WI38 (cell line): ENCODE measurements around the gene SPRR4.

Experiments
- H3K4me3 ChIP-seq: 2 replicates; pipeline ENCODE4 v1.5.1; 2011; ENCODE audit warnings: low read depth, mild to moderate bottlenecking, control low read depth, low read length
- CTCF ChIP-seq: IDR thresholded peaks from 2 replicates; pipeline ENCODE4 v1.5.1; 2012; ENCODE audit warnings: low read depth, mild to moderate bottlenecking, control low read depth, low read length

SPRR4 gene, protein sequence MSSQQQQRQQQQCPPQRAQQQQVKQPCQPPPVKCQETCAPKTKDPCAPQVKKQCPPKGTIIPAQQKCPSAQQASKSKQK

GRCh38 chr1:152970495-152970894 is at the start of gene SPRR4:
SPRR4 (plus strand) TSS chr1:152970648; CDS start chr1:152971891, 1,243 bp downstream.
- H3K4me3 ChIP-seq: no peak within 1 kb of the TSS

DNA sequence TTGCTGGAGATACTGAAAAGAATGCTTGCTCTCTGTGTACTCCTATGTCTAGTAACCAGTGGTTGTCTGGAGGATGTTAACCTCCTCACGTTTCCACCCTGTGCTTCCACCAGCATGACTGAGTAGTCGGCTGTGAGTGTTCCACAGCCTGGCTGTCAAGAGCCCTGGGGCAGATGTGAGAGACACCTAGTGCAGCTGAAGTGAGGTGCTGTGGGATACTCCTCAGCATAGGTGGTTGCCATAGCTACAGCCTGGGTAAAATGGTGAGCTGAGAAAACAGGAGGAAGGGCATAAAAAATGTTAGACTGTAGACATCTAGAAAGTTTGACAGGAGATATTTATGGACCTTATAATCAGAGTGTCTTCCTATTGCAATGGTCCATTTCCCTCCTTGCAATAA is 46.3 kb upstream of the SPRR4 start:
- H3K4me3 ChIP-seq: no peak overlapping the region
- no peak for TF ChIP-seq CTCF

More at GRCh38 chr1:152970495-152970894, at the start of gene SPRR4:
- no peak for TF ChIP-seq CTCF

GRCh38 chr1:152926091-152926490 is 44.4 kb upstream of the SPRR4 start:
- no peak for TF ChIP-seq CTCF
- no peak overlapping the region for H3K4me3 ChIP-seq

DNA sequence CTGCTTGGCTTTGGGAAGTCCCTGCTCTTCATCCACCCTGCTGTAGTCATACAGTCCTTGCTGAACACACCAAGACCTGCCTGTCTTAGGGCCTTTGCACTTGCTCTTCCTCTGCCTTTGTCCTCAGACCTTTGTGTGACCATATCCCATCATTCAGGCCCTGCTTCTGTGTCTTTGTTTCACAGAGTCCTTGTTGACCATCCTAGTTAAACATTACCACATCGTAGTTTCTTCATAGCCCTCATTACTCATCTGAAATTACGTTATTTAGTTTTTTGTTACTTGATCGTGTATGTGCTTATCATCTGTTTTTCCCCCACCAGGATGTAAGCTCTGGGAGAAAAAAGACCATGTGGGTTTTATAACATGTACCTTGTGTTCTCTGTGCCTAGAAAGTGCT is 41.8 kb upstream of the SPRR4 start:
- TF ChIP-seq CTCF: no peak

DNA sequence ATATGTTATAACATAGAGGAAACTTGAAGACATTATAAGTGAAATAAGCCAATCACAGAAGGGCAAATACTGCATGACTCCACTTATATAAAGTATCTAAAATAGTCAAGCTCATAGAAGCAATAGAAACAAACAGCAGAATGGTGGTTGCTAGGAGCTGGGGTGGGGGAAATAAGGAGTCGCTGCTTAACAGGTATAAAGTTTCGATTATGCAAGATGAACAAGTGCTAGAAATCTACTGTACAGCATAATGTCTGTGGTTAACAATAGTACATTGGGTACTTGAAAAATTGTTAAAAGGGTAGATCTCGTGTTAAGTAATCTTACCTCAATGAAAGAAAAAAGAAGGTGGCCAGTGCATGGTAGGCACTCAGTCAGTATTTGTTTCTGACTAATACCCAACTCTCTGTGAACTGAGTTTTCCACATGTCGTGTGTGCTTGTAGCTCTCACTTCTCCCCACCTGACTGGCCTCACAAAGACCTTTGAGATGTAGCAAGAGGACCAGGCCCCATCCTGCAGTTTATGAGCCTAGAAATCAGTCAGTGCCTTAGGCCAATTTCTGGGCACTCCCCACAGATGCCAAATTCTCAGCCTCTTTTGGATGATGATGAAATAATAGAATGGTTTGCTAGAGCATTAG is 38.2 kb upstream of the SPRR4 start:
- H3K4me3 ChIP-seq: no peak overlapping the region
- TF ChIP-seq CTCF: no peak

More for the DNA sequence above, 41.8 kb upstream of the SPRR4 start:
- H3K4me3 ChIP-seq: no peak overlapping the region

- no peak overlapping the region for H3K4me3 ChIP-seq
- no peak for TF ChIP-seq CTCF
Measured at GRCh38 chr1:152933196-152933595, 37.3 kb upstream of the SPRR4 start.

DNA sequence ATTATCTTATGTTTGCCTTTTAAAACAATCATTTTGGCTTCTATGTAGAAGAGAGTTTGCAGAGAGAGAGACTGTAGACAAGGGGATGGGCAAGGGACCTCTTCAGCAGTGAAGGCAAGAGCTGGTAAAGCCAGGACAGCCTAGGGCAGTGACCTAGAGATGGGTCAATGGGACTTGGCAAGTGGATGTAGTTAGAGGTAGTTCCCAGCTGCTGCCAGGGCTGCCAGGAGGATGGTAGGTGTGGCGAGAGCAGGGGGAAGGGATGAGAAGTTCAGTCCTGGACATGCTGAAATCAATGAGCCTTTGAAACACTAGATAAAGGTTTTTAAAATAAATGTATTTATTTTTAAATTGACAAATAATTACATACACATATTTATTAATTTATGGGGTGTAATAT is 29.8 kb upstream of the SPRR4 start:
- TF ChIP-seq CTCF: no peak

More for the DNA sequence above, 29.8 kb upstream of the SPRR4 start:
- H3K4me3 ChIP-seq: no peak overlapping the region
